ENCODE results near the gene AKAP13.

Gene AKAP13

GRCh38 chr15:85673326-85673725 is 292.9 kb downstream of the AKAP13 start:
- no peak for DNase-seq (ENCODE audit: extremely low spot score)
- ChIA-PET CTCF (no interaction called here), POLR2A (no interaction called here)

GRCh38 chr15:85676342-85677098 is 296.1 kb downstream of the AKAP13 start:
- ChIA-PET POLR2A (no interaction called here), CTCF (no interaction called here)
- no peak for DNase-seq (ENCODE audit: extremely low spot score)
- TF ChIP-seq HDGF (IDR thresholded peaks at IDR 0.05; ENCODE audit: borderline replicate concordance) (no peak), ZNF384 (IDR thresholded peaks at IDR 0.05) (no peak), NFRKB (IDR thresholded peaks at IDR 0.05) (no peak), ELF4 (IDR thresholded peaks at IDR 0.05) (no peak), FOXK2 (IDR thresholded peaks at IDR 0.05) (no peak), BHLHE40 (IDR thresholded peaks at IDR 0.05; ENCODE audit: borderline replicate concordance) (no peak), CTBP1 (IDR thresholded peaks at IDR 0.05; ENCODE audit: borderline replicate concordance) (no peak), L3MBTL2 (conservative IDR thresholded peaks at IDR 0.05) (no peak), TARDBP (IDR thresholded peaks at IDR 0.05) (no peak)

More at GRCh38 chr15:85673326-85673725, 292.9 kb downstream of the AKAP13 start:
- TF ChIP-seq NFRKB (IDR thresholded peaks at IDR 0.05) (no peak), TARDBP (IDR thresholded peaks at IDR 0.05) (no peak), HDGF (IDR thresholded peaks at IDR 0.05; ENCODE audit: borderline replicate concordance) (no peak), FOXM1 (IDR thresholded peaks at IDR 0.05; ENCODE audit: borderline replicate concordance) (no peak), BHLHE40 (IDR thresholded peaks at IDR 0.05; ENCODE audit: borderline replicate concordance) (no peak), FOXA1 (IDR thresholded peaks at IDR 0.05) (no peak), L3MBTL2 (conservative IDR thresholded peaks at IDR 0.05) (no peak), SP1 (IDR thresholded peaks at IDR 0.05) (no peak), CTBP1 (IDR thresholded peaks at IDR 0.05; ENCODE audit: borderline replicate concordance) (no peak), FOXK2 (IDR thresholded peaks at IDR 0.05) (no peak), ARNT (IDR thresholded peaks at IDR 0.05) (no peak), PKNOX1 (IDR thresholded peaks at IDR 0.05) (no peak), ELF4 (IDR thresholded peaks at IDR 0.05) (no peak), ZNF384 (IDR thresholded peaks at IDR 0.05) (no peak), SUZ12 (IDR thresholded peaks at IDR 0.05) (no peak)

GRCh38 chr15:85679231-85679630 is 298.8 kb downstream of the AKAP13 start:
- TF ChIP-seq LEF1 (IDR thresholded peaks at IDR 0.05; ENCODE audit: borderline replicate concordance), result no peak
- no peak for TF ChIP-seq TARDBP (IDR thresholded peaks at IDR 0.05)
- TF ChIP-seq FOXM1 (IDR thresholded peaks at IDR 0.05; ENCODE audit: borderline replicate concordance), result no peak
- no peak for TF ChIP-seq SP1 (IDR thresholded peaks at IDR 0.05)
- no peak for TF ChIP-seq BHLHE40 (IDR thresholded peaks at IDR 0.05; ENCODE audit: borderline replicate concordance)
- TF ChIP-seq ZNF384 (IDR thresholded peaks at IDR 0.05), result no peak

GRCh38 chr15:85681386-85681785 is 301.0 kb downstream of the AKAP13 start:
- no peak for TF ChIP-seq PKNOX1 (IDR thresholded peaks at IDR 0.05)
- TF ChIP-seq SP1 (IDR thresholded peaks at IDR 0.05), result no peak
- no peak for TF ChIP-seq CTBP1 (IDR thresholded peaks at IDR 0.05; ENCODE audit: borderline replicate concordance)
- no peak for TF ChIP-seq ELF4 (IDR thresholded peaks at IDR 0.05)
- TF ChIP-seq SUZ12 (IDR thresholded peaks at IDR 0.05), result no peak
- no peak for TF ChIP-seq ZNF384 (IDR thresholded peaks at IDR 0.05)
- TF ChIP-seq HDGF (IDR thresholded peaks at IDR 0.05; ENCODE audit: borderline replicate concordance), result no peak
- TF ChIP-seq L3MBTL2 (conservative IDR thresholded peaks at IDR 0.05), result no peak
- TF ChIP-seq LEF1 (IDR thresholded peaks at IDR 0.05; ENCODE audit: borderline replicate concordance), result no peak
- ChIA-PET POLR2A (no interaction called here), CTCF (no interaction called here)
- no peak for DNase-seq (ENCODE audit: extremely low spot score)

More at GRCh38 chr15:85679231-85679630, 298.8 kb downstream of the AKAP13 start:
- no peak for DNase-seq (ENCODE audit: extremely low spot score)
- CTCF ChIA-PET, result no interaction called here
- POLR2A ChIA-PET, result no interaction called here

- ChIA-PET POLR2A (no interaction called here), CTCF (no interaction called here)
- DNase-seq (ENCODE audit: extremely low spot score), result no peak
- no peak for TF ChIP-seq HDGF (IDR thresholded peaks at IDR 0.05; ENCODE audit: borderline replicate concordance)
- no peak for TF ChIP-seq SUZ12 (IDR thresholded peaks at IDR 0.05)
Measured at GRCh38 chr15:85684174-85684710, 303.8 kb downstream of the AKAP13 start.

GRCh38 chr15:85685356-85685755 is 305.0 kb downstream of the AKAP13 start:
- ChIA-PET POLR2A (no interaction called here), CTCF (no interaction called here)
- no peak for TF ChIP-seq FOXK2 (IDR thresholded peaks at IDR 0.05)
- TF ChIP-seq PKNOX1 (IDR thresholded peaks at IDR 0.05), result no peak
- TF ChIP-seq FOXM1 (IDR thresholded peaks at IDR 0.05; ENCODE audit: borderline replicate concordance), result no peak
- no peak for TF ChIP-seq FOXA1 (IDR thresholded peaks at IDR 0.05)
- TF ChIP-seq SUZ12 (IDR thresholded peaks at IDR 0.05), result no peak
- no peak for TF ChIP-seq ELF4 (IDR thresholded peaks at IDR 0.05)
- no peak for TF ChIP-seq BHLHE40 (IDR thresholded peaks at IDR 0.05; ENCODE audit: borderline replicate concordance)
- no peak for TF ChIP-seq ZNF384 (IDR thresholded peaks at IDR 0.05)
- no peak for TF ChIP-seq NFRKB (IDR thresholded peaks at IDR 0.05)
- no peak for TF ChIP-seq L3MBTL2 (conservative IDR thresholded peaks at IDR 0.05)
- no peak for TF ChIP-seq ARNT (IDR thresholded peaks at IDR 0.05)
- TF ChIP-seq LEF1 (IDR thresholded peaks at IDR 0.05; ENCODE audit: borderline replicate concordance), result no peak
- TF ChIP-seq CTBP1 (IDR thresholded peaks at IDR 0.05; ENCODE audit: borderline replicate concordance), result no peak
- no peak for TF ChIP-seq HDGF (IDR thresholded peaks at IDR 0.05; ENCODE audit: borderline replicate concordance)
- TF ChIP-seq SP1 (IDR thresholded peaks at IDR 0.05), result no peak
- no peak for TF ChIP-seq TARDBP (IDR thresholded peaks at IDR 0.05)
- no peak for DNase-seq (ENCODE audit: extremely low spot score)

Data from HEK293T (cell line).